ENCODE results near the gene MAP4K2. TPM values are rescaled to one million over a fixed set of nuclear protein-coding genes. Genes with fewer than 3 reads are reported as not detected.

Gene MAP4K2
- total RNA-seq, 2 experiments from 2014 or later = 95.6 to 98.0 TPM

DNA sequence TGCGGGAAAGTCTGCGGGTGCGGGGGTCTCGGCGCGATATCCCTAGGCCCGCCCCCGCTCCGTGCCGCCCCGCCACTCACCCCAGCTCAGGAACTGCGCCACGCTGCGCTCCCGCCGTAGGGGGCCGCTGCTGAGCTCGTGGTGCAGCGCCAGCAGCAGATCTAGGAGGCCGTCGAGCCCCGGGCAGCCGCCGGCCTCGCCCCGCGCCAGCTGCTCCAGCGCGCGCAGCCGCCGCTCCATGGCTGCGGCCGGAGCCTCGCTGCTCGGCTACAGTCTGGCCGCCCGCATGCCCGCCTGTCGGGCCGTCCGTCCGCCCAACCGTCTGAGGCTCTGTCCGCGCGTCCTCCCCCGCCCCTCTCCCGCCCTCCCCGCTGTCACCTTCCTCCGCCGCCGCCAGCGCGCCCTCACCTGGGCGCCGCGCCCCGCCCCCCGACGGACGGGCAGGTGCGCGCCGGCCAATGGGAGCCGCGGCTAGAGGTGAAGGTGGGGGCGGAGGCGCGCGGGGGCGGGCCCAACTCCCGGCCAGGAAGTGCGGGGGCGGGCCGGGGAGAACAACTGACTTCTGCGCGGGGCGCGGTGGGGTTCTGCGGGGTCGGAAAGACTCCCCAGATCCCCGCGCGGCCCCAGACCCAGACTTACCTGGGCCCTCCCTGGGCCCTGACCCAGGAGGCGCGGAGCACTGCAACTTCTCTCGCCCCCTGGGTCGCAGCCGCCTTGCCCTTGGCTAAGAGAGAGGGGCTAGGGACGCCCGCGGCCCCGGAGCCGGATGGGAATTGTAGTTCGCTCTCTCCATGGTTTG, 41.5 kb upstream of the MAP4K2 start, which contains the start of gene CDC42BPG:
TSS of gene CDC42BPG (minus strand) at position 324 of the 799 bp plus-strand sequence. CDS start at position 240, 84 bp downstream.
- ChIA-PET CTCF (interaction anchor here (0.6 to 30.8 kb wide), 20 partner anchors 14 to 228 kb away, joined by 3 to 957 read pairs (median 4); partner anchors contain the start of genes BATF2, EHD1, MEN1 and NAALADL1), POLR2A (interaction anchor here (0.7 to 28.1 kb wide), 6 partner anchors 10 to 65 kb away, joined by 3 to 1068 read pairs (median 4); partner anchors contain the start of gene EHD1)
- peak; percentile 72 for DNase-seq
- no peaks in the 10 kb centered on the region for H3K9me3 Mint-ChIP-seq
- H3K27me3 Mint-ChIP-seq = no peaks in the 10 kb centered on the region
- H3K27ac Mint-ChIP-seq = no peak within 1 kb of the TSS
- peak within 1 kb of the TSS; percentile 70 for H3K4me3 Mint-ChIP-seq
- peaks cover 34% of the 10 kb centered on the region for H3K4me1 Mint-ChIP-seq
- no peaks in the 10 kb centered on the region for H3K36me3 Mint-ChIP-seq (ENCODE audit: low read depth)

GRCh38 chr11:64843686-64844329, 40.8 kb upstream of the MAP4K2 start:
- Mint-ChIP-seq H3K4me1 (peaks cover 27% of the 10 kb centered on the region), H3K9me3 (no peaks in the 10 kb centered on the region)
- POLR2A ChIA-PET = interaction anchor here (0.7 to 28.1 kb wide), 6 partner anchors 9 to 64 kb away, joined by 3 to 1068 read pairs (median 4); partner anchors contain the start of gene EHD1

DNA sequence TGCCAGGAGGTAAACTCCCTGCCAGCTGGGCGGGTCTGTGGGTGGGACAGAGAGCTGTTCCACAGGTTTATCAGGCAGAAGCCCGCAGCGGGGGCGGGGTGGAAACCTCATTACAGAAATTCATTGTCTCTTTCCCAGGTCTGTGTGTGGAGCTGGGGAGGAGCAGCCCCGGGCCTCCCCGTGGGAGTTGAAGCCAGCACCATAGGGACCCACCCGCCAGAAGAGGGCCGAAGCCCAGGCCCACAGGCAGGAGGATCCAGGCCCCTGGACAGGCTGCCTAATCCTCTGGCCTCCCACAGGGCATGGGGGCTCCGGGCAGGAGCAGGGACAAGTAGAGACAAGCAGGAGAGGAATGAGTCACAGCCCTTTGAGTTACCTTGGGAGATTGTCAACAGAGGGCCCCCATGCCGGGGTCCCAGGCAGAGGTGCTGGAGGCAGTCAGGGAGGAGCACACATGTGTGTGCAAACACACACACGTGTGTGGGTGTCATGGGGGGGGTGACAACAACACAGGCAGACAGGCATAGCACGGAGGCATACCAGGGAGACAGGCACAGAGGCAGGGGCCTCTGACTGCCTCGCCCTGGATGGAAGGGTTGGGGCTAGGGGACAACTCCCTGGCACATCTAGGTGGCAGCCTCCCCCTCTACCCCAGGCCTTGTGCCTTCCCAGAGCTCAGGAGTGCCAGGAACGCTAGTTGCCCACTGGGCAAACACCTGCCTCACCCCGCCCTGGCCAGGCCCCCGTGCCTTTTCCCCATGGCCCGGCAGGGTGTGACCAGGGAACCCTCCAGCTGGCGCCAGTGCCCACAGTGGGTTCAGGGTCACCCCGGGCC, 40.1 kb upstream of the MAP4K2 start:
- POLR2A ChIA-PET = interaction anchor here (1.2 to 28.1 kb wide), 3 partner anchors 8 to 64 kb away, joined by 3 to 1068 read pairs (median 5); partner anchors contain the start of gene EHD1
- CTCF ChIA-PET = interaction anchor here (1.3 to 30.8 kb wide), 5 partner anchors 12 to 44 kb away, joined by 4 to 957 read pairs (median 6); partner anchors contain the start of genes EHD1 and MEN1
- no peaks in the 10 kb centered on the region for H3K36me3 Mint-ChIP-seq (ENCODE audit: low read depth)
- H3K4me1 Mint-ChIP-seq = peaks cover 19% of the 10 kb centered on the region
- no peak overlapping the region for H3K27ac Mint-ChIP-seq
- H3K27me3 Mint-ChIP-seq = no peaks in the 10 kb centered on the region
- no peaks in the 10 kb centered on the region for H3K9me3 Mint-ChIP-seq
- H3K4me3 Mint-ChIP-seq = peak overlapping the region; percentile 31
- no peak for DNase-seq

More at GRCh38 chr11:64843686-64844329, 40.8 kb upstream of the MAP4K2 start:
- Mint-ChIP-seq H3K36me3 (ENCODE audit: low read depth) (no peaks in the 10 kb centered on the region), H3K4me3 (peak overlapping the region; percentile 70), H3K27me3 (no peaks in the 10 kb centered on the region), H3K27ac (no peak overlapping the region)
- CTCF ChIA-PET = interaction anchor here (0.6 to 30.8 kb wide), 19 partner anchors 13 to 229 kb away, joined by 3 to 957 read pairs (median 4); partner anchors contain the start of genes BATF2, EHD1, MEN1 and NAALADL1
- no peak for DNase-seq

GRCh38 chr11:64842366-64842759, 39.3 kb upstream of the MAP4K2 start:
- DNase-seq = no peak
- ChIA-PET CTCF (interaction anchor here (30.8 kb wide), 1 partner anchor 44 kb away, joined by 957 read pairs; the partner anchor contains the start of gene EHD1), POLR2A (no interaction called here)
- no peak overlapping the region for H3K4me3 Mint-ChIP-seq
- H3K9me3 Mint-ChIP-seq = no peaks in the 10 kb centered on the region
- H3K27me3 Mint-ChIP-seq = no peaks in the 10 kb centered on the region
- no peak overlapping the region for H3K27ac Mint-ChIP-seq
- H3K36me3 Mint-ChIP-seq (ENCODE audit: low read depth) = no peaks in the 10 kb centered on the region
- H3K4me1 Mint-ChIP-seq = peaks cover 16% of the 10 kb centered on the region

DNA sequence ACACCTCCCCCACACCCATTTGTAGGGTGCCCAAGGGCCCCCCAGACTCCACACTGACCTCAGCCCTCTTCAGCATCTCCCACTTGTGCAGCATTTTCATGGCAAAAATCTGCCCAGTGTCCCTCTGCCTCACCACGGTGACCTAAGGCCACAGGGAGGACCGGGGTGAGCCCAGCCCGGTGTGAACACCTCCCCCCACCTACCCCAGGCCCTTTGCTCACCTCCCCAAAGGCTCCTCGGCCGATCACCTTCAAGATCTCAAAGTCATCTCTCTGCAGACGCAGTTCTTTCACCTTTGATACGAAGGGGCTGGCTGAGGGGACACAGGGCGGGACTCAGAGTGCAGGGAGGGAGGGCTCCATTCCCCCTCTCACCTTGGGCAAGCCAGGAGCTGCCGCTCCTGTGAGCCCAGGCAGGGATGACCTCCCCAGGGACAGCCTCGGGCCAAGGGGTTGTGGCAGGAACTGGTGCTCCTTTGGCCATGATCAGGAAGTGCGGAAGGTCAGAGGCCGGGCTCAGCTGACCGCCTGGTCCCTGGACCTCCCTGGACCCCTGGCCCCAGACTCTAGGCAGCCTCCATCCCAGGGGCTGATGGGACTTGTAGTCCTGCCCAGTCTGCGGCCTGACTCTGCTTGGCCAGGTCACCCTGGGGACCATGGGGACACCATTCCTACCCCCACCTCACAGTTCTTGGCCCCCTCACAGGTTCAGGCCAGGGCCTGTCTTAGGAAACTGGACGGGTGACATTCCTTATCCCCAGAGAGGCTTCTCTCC, 38.8 kb upstream of the MAP4K2 start:
- Mint-ChIP-seq H3K9me3 (no peaks in the 10 kb centered on the region), H3K4me3 (no peak overlapping the region), H3K27me3 (no peaks in the 10 kb centered on the region), H3K36me3 (ENCODE audit: low read depth) (no peaks in the 10 kb centered on the region), H3K27ac (no peak overlapping the region), H3K4me1 (peaks cover 16% of the 10 kb centered on the region)
- no peak for DNase-seq
- POLR2A ChIA-PET = no interaction called here
- CTCF ChIA-PET = interaction anchor here (30.8 kb wide), 1 partner anchor 45 kb away, joined by 957 read pairs; the partner anchor contains the start of gene EHD1

DNA sequence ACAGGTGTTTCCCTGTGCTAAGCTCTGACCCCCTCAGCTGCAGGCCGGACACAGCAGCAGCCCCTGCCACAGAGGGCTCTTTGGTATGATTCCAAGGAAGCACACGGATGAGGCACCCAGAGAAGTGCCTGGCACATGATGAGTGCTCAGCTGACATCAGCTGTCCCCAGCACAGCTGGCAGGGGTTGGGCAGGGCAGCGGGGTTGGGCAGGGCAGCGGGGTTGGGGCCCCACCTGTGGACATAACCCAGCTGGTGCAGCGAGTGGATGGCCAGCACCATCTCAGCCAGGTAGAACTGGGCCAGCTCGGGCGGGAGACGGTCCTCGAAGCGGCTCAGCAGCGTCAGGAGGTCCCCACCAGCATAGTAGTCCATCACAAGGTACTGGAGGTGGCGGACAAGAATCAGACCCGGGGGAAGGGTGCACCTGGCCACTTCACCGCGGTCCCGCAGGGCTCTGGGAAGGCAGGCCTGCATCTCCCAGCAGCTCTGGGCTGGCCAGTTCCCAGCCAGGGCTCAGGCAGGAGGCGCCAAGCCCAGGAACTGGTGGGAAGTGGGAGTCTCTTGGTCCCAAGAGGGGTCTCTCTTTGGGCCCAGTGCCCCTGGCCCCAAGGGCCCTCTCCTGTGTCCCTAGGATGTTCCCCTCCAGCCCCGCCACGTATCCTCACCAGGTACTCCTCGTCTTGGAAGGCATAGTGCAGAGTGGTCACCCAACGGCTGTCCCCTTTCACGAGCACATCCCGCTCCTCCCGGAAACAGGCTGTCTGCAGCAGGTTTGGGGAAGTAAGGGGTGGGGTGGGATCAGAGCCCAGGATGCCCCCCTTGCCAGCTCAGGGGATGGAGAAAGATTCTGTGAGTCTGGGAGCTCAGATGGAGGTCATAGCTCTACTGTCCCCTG, 37.1 kb upstream of the MAP4K2 start:
- Mint-ChIP-seq H3K36me3 (ENCODE audit: low read depth) (no peaks in the 10 kb centered on the region), H3K27ac (no peak overlapping the region), H3K9me3 (no peaks in the 10 kb centered on the region), H3K4me3 (no peak overlapping the region), H3K4me1 (peaks cover 15% of the 10 kb centered on the region), H3K27me3 (no peaks in the 10 kb centered on the region)
- POLR2A ChIA-PET = interaction anchor here (1.1 kb wide), 1 partner anchor 96 kb away, joined by 3 read pairs; the partner anchor contains the start of gene RASGRP2
- CTCF ChIA-PET = interaction anchor here (0.6 to 30.8 kb wide), 3 partner anchors 46 to 224 kb away, joined by 3 to 957 read pairs (median 4); partner anchors contain the start of gene EHD1
- DNase-seq = no peak

DNA sequence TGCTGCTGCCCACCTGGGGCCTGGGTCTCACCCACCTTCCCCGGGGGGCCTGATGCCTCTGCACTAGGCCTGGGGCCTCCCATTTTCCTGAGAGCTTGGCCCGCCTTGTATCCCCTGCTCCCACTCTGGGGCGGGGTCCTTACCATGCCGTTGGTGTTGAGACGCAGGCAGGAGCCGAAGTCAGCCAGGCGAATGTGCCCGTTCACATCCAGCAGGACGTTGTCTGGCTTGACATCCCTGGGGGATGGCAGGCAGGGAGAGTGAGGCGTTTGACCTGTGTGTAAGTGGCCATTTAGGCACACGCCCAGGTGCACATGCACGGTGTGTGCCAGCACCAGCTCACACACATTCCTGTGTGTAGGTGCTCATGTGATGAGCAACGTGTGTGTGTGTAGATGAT, 36.3 kb upstream of the MAP4K2 start:
- CTCF ChIA-PET = no interaction called here
- Mint-ChIP-seq H3K9me3 (no peaks in the 10 kb centered on the region), H3K27ac (no peak overlapping the region), H3K36me3 (ENCODE audit: low read depth) (no peaks in the 10 kb centered on the region), H3K4me1 (peaks cover 12% of the 10 kb centered on the region), H3K27me3 (no peaks in the 10 kb centered on the region), H3K4me3 (no peak overlapping the region)
- DNase-seq = no peak
- POLR2A ChIA-PET = no interaction called here

DNA sequence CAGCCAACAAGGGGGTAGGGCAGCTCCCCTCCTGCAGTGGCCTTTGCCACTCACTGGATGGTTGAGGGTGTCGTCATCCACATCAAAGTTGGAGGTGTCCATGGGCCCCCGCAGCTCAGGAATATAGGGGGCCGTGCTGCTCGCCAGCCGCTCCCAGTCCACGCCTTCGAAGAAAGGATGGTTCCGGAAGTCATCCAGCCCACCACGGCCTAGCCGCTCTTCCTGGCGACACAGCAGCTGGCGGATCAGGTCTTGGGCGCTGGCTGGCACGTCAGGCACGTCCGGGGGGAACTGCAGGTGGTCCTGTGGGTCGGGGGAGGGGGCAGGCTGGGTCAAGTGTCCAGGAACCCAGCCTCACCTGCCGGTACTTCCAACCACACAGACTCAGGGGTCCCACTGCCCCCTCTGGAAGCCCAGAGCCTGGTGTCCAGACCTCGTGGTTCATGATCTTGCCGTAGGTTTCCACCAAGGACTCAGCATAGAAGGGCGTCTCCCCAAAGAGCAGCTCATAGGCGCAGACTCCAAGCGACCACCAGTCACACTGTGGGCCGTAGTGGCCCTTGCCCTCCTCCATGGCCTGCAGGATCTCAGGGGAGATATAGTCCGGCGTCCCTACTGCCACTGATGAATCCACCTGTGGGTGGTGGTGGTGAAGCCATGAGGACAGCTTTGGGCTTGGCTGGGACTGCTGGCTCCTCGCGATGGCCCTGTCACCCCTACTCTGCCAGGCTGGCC, 35.8 kb upstream of the MAP4K2 start:
- POLR2A ChIA-PET = no interaction called here
- no peak overlapping the region for H3K4me3 Mint-ChIP-seq

DNA sequence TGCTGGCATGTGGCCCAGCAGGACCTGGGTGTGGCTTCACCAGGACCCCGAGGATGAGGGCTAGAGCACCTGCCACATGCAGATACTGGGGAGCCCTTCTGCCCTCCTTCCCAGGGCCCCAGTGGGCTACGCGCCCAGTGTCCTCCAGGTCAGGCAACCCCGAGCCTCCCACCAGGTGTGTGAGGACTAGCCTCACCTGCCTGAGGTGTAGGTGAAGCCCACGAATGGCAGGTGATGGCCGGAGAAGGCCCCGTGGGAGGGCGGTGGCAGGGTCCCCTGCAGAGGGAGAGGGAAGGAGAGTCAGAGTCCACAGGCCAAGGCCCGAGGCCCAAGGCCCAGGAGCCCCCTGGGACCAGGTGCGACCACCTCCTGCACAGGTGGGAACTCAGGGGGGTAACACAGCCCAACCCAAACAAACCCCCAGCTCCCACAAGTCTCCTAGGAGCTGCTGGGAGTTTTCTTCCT, 34.9 kb upstream of the MAP4K2 start:
- DNase-seq = no peak
- Mint-ChIP-seq H3K36me3 (ENCODE audit: low read depth) (no peaks in the 10 kb centered on the region), H3K4me3 (no peak overlapping the region), H3K27ac (no peak overlapping the region), H3K9me3 (no peaks in the 10 kb centered on the region), H3K27me3 (no peaks in the 10 kb centered on the region), H3K4me1 (peaks cover 7% of the 10 kb centered on the region)
- ChIA-PET POLR2A (interaction anchor here (0.9 to 1.3 kb wide), 2 partner anchors 8 to 15 kb away, joined by 3 read pairs; no protein-coding TSS in a partner anchor), CTCF (no interaction called here)

More for the DNA sequence above, 35.8 kb upstream of the MAP4K2 start:
- Mint-ChIP-seq H3K36me3 (ENCODE audit: low read depth) (no peaks in the 10 kb centered on the region), H3K9me3 (no peaks in the 10 kb centered on the region), H3K27ac (no peak overlapping the region), H3K4me1 (peaks cover 10% of the 10 kb centered on the region), H3K27me3 (no peaks in the 10 kb centered on the region)
- CTCF ChIA-PET = no interaction called here
- no peak for DNase-seq

GRCh38 chr11:64836448-64837072, 33.5 kb upstream of the MAP4K2 start:
- Mint-ChIP-seq H3K27ac (no peak overlapping the region), H3K9me3 (no peaks in the 10 kb centered on the region), H3K36me3 (ENCODE audit: low read depth) (no peaks in the 10 kb centered on the region), H3K4me3 (no peak overlapping the region), H3K27me3 (no peaks in the 10 kb centered on the region), H3K4me1 (peaks cover 7% of the 10 kb centered on the region)
- ChIA-PET POLR2A (interaction anchor here (1.0 to 1.5 kb wide), 4 partner anchors 16 to 246 kb away, joined by 3 to 4 read pairs (median 3); partner anchors contain the start of genes MEN1 and SF1), CTCF (interaction anchor here (0.8 kb wide), 1 partner anchor 12 kb away, joined by 3 read pairs; no protein-coding TSS in a partner anchor)
- no peak for DNase-seq
